ENCODE measurements around the gene BLOC1S1.

BLOC1S1 gene

DNA sequence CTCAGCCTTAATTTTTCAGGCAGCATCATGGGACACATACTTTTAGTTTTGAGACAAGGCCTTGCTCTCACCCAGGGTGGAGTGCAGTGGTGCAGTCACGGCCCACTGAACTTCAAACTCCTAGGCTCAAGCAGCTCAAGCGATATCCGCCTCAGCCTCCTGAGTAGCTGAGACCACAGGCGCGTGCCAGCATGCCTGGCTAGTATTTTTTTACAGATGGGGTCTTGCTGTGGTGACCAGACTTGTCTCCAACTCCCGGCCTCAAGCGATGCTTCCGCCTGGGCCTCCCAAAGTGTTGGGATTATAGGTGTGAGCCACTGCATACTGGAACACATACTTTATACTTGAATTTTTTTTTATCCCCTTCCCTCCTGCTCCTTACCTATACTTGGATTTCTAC lies 7.1 kb downstream of the BLOC1S1 start:
- TF ChIP-seq CTCF (IDR thresholded peaks at IDR 0.05; ENCODE audit: control insufficient read depth, extremely low read depth, insufficient read depth): no peak
- DNase-seq (ENCODE audit: low read depth): no peak
- no peak overlapping the region for H3K4me3 ChIP-seq (ENCODE audit: low read depth, low read length)

GRCh38 chr12:55723516-55724225 lies 7.8 kb downstream of the BLOC1S1 start:
- TF ChIP-seq CTCF (IDR thresholded peaks at IDR 0.05; ENCODE audit: control insufficient read depth, extremely low read depth, insufficient read depth): no peak
- DNase-seq (ENCODE audit: low read depth): no peak
- H3K4me3 ChIP-seq (ENCODE audit: low read depth, low read length): no peak overlapping the region

DNA sequence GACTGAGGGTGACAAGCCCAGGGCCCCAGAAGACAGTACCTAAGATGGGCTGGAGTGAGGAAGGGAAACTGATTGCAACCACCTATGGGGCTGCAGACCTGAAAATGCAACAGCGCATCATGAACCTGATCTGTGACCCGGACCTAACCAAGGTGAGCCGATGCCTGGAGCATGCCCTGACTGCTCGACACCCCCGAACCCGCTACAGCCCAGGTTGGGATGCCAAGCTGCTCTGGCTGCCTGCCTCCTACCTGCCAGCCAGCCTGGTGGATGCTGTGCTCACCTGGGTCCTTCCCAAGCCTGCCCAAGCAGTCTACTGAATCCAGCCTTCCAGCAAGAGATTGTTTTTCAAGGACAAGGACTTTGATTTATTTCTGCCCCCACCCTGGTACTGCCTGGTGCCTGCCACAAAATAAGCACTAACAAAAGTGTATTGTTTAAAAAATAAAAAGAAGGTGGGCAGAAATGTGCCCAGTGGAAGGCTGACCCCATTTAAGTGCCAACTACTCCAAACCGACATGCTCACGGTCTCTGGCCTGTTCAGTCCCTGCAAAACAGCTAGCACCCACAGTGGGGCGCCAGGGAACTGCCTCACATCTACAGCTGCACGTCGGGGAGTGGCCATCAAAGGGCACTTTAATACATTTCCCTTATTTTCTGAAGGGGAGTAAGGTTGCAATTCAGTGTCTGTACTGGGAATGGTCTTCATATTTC lies 8.5 kb downstream of the BLOC1S1 start:
- no peak overlapping the region for H3K4me3 ChIP-seq (ENCODE audit: low read depth, low read length)
- peak; percentile 57 for TF ChIP-seq CTCF (IDR thresholded peaks at IDR 0.05; ENCODE audit: control insufficient read depth, extremely low read depth, insufficient read depth)
- no peak for DNase-seq (ENCODE audit: low read depth)

- DNase-seq (ENCODE audit: low read depth): no peak
- H3K4me3 ChIP-seq (ENCODE audit: low read depth, low read length): no peak overlapping the region
- TF ChIP-seq CTCF (IDR thresholded peaks at IDR 0.05; ENCODE audit: control insufficient read depth, extremely low read depth, insufficient read depth): no peak
Observed at GRCh38 chr12:55724940-55725309, 9.1 kb downstream of the BLOC1S1 start.

- TF ChIP-seq CTCF (IDR thresholded peaks at IDR 0.05; ENCODE audit: control insufficient read depth, extremely low read depth, insufficient read depth): no peak
- DNase-seq (ENCODE audit: low read depth): no peak
- no peak overlapping the region for H3K4me3 ChIP-seq (ENCODE audit: low read depth, low read length)
Observed at GRCh38 chr12:55725556-55725955, 9.7 kb downstream of the BLOC1S1 start.

DNA sequence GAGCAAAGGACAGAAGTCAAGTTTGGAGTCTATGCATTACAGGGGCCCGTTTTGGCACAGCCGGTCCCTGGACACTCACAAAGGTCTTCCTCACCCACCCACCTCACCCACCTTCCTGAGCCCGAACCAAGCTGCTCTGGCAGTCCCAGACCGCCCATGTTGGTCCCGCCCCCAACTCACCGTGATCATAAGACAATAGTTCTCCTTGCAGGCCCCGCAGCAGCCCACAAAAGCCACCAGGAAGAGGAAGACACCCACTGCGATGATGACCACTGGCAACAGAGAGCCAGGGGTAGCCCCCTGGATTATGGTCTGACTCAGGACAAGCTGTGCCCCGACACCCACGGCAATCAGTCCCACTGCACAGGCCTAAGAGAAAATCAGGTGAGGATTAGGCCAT lies 11.1 kb downstream of the BLOC1S1 start:
- H3K4me3 ChIP-seq (ENCODE audit: low read depth, low read length): peak overlapping the region; percentile 88; the same call in 1 of the 2 replicates
- no peak for DNase-seq (ENCODE audit: low read depth)
- no peak for TF ChIP-seq CTCF (IDR thresholded peaks at IDR 0.05; ENCODE audit: control insufficient read depth, extremely low read depth, insufficient read depth)

All from LNCaP clone FGC (cell line).